HK-2 (cell line): ENCODE data around the gene SCN8A.
"Not testable (repeated sequence)": the region's sequence is repeated elsewhere in the genome, so short reads cannot be mapped to it uniquely, and the experiment has no call there.

Experiments
- DNase-seq: peaks from one replicate; pipeline ENCODE4 v3.0.0-alpha.2; 2018; ENCODE audit not compliant: unreplicated experiment

SCN8A gene

GRCh38 chr12:51766067-51766676 lies 175.1 kb downstream of the SCN8A start:
- no peak for DNase-seq

- no peak for DNase-seq
Observed at GRCh38 chr12:51771008-51771407, 180.0 kb downstream of the SCN8A start.

GRCh38 chr12:51773145-51773869 lies 182.3 kb downstream of the SCN8A start:
- no peak for DNase-seq

GRCh38 chr12:51774933-51775332 lies 183.9 kb downstream of the SCN8A start:
- DNase-seq = no peak

- DNase-seq = no peak
Observed at GRCh38 chr12:51777457-51777856, 186.4 kb downstream of the SCN8A start.

GRCh38 chr12:51777973-51778372 lies 186.9 kb downstream of the SCN8A start:
- DNase-seq = no peak

- no peak for DNase-seq
Observed at GRCh38 chr12:51779876-51780275, 188.8 kb downstream of the SCN8A start.

- no peak for DNase-seq
Observed at GRCh38 chr12:51784688-51785087, 193.7 kb downstream of the SCN8A start.

- no peak for DNase-seq
Observed at GRCh38 chr12:51785906-51786305, 194.9 kb downstream of the SCN8A start.

GRCh38 chr12:51788876-51789275 lies 197.8 kb downstream of the SCN8A start:
- peak; percentile 49 for DNase-seq

GRCh38 chr12:51792417-51792816 lies 201.4 kb downstream of the SCN8A start:
- DNase-seq = no peak

GRCh38 chr12:51793201-51793600 lies 202.2 kb downstream of the SCN8A start:
- DNase-seq = no peak

- DNase-seq = no peak
Observed at GRCh38 chr12:51797301-51797700, 206.3 kb downstream of the SCN8A start.

- DNase-seq = not testable (repeated sequence)
Observed at GRCh38 chr12:51798051-51798450, 207.0 kb downstream of the SCN8A start.

- no peak for DNase-seq
Observed at GRCh38 chr12:51798501-51798900, 207.5 kb downstream of the SCN8A start.

GRCh38 chr12:51801027-51801426 lies 210.0 kb downstream of the SCN8A start:
- DNase-seq = no peak

- no peak for DNase-seq
Observed at GRCh38 chr12:51806896-51807295, 215.9 kb downstream of the SCN8A start.

- DNase-seq = no peak
Observed at GRCh38 chr12:51809193-51809592, 218.2 kb downstream of the SCN8A start.

GRCh38 chr12:51811203-51812202 lies 220.5 kb downstream of the SCN8A start:
- DNase-seq = no peak

GRCh38 chr12:51812871-51813270 lies 221.8 kb downstream of the SCN8A start:
- DNase-seq = no peak

- no peak for DNase-seq
Observed at GRCh38 chr12:51813931-51814310, 222.9 kb downstream of the SCN8A start.

- DNase-seq = peak; percentile 83
Observed at GRCh38 chr12:51814311-51815088, 223.5 kb downstream of the SCN8A start.
